ENCODE results near the gene EFCAB5. TPM values are rescaled to one million over a fixed set of nuclear protein-coding genes. Genes with fewer than 3 reads are reported as not detected.

EFCAB5 gene
- total and polyA plus RNA-seq, 3 donors from 2014 or later: 11.7 to 23.0 (median 15.1) TPM

DNA sequence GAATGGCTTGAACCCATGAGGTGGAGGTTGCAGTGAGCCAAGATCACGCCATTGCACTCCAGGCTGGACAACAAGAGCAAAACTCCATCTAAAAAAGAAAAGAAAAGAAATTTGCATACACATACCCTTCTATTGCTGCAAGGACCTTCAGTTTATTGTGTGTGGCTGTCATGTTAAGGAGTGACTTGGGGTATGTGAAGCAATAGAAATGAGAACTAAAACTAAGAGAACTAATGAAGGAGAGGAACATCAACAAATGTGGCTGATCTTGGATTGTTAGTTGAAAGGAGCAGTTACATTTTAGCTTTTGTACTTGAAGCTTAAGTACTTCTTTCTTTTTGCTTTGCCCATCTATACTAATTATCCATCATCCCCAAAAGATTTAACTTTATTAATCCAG, 162.5 kb downstream of the EFCAB5 start:
- intact Hi-C loops (cut with DNase I; ENCODE audit: low total_unique reads): no loop called here
- DNase-seq: no peak
- 64 to 78% methylated on average over 1 of the region's 1 CpG for WGBS, 2 donors
- TF ChIP-seq POLR2A (IDR thresholded peaks at IDR 0.05) (no peak), CTCF (IDR thresholded peaks at IDR 0.05) (no peak)
- H3K27me3 ChIP-seq: no peaks in the 10 kb centered on the region
- no peak overlapping the region for H3K4me3 ChIP-seq
- no peaks in the 10 kb centered on the region for H3K9me3 ChIP-seq
- H3K27ac ChIP-seq: no peak overlapping the region
- no peaks in the 10 kb centered on the region for H3K36me3 ChIP-seq (ENCODE audit: low read depth, missing control alignments)
- no peaks in the 10 kb centered on the region for H3K4me1 ChIP-seq

DNA sequence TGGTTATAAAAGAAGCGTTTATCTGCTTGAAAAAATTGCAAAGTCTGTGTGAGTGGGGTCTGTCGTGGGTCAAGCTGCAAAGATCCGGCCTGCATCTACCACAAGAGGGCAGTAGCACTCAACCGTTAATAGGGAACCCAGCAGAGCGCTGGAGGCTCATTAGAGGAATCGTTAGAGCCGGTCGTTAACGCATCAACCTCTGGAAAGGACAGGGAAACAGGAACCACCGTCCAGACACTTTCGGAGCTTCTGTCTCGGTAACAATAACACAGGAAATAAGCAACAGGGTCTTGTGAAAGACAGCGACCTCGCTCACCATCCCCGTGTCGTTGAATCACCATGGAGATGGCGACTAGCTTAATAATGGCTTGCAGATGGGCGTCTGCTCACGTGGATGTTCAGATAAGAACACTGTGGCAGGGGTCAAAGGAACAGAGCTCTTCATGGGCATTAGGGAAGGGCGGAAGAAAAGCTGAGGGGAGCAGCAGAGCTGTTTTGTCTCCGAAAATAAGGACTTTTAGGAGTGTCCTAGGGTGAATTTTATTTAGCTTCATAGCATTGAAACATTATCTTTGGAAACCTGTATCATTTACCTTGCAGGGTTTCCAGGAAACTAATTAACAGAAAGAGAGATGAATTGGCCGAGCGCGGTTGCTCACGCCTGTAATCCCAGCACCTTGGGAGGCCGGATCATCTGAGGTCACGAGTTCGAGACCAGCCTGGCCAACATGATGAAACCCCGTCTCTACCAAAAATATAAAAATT, 163.3 kb downstream of the EFCAB5 start:
- intact Hi-C loops (cut with DNase I; ENCODE audit: low total_unique reads): no loop called here
- 18 to 20% methylated on average over 29 of the region's 29 CpGs for WGBS, 2 donors
- Histone ChIP-seq H3K4me3 (peak overlapping the region; percentile 22 to 56), H3K36me3 (ENCODE audit: low read depth, missing control alignments) (no peaks in the 10 kb centered on the region), H3K27me3 (no peaks in the 10 kb centered on the region), H3K4me1 (no peaks in the 10 kb centered on the region), H3K9me3 (no peaks in the 10 kb centered on the region), H3K27ac (peak overlapping the region; percentile 57 to 77)
- peak; percentile 93 for DNase-seq
- peak; percentile 72 to 88 (median 79) for TF ChIP-seq CTCF (IDR thresholded peaks at IDR 0.05)
- no peak for TF ChIP-seq POLR2A (IDR thresholded peaks at IDR 0.05)

DNA sequence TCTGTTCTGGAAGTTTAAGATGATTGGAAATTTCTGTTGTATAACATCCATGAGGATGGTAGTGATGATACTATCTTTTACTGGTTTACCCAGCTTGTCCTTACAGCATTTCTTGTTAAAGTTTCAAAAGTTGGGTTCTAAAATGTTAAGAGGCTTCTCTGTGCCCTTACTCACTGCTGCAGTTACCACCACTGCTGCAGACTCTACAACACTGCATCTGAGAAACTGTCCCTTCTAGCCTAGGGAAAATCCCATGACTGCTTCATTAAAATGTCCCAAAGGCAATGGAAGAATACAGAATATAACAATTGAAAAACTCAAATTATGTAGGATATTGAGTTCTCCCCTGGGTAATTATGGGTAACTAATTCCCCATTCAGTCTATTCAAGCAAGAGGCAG, 171.4 kb downstream of the EFCAB5 start:
- Histone ChIP-seq H3K36me3 (ENCODE audit: low read depth, missing control alignments) (no peaks in the 10 kb centered on the region), H3K4me1 (peaks cover 3% of the 10 kb centered on the region), H3K27me3 (no peaks in the 10 kb centered on the region), H3K27ac (no peak overlapping the region), H3K4me3 (no peak overlapping the region), H3K9me3 (no peaks in the 10 kb centered on the region)
- no peak for DNase-seq
- intact Hi-C loops (cut with DNase I; ENCODE audit: low total_unique reads): no loop called here
- TF ChIP-seq CTCF (IDR thresholded peaks at IDR 0.05): no peak
- TF ChIP-seq POLR2A (IDR thresholded peaks at IDR 0.05): no peak

GRCh38 chr17:30113213-30113612, 171.8 kb downstream of the EFCAB5 start:
- H3K27me3 ChIP-seq: no peaks in the 10 kb centered on the region
- peaks cover 8% of the 10 kb centered on the region for H3K4me1 ChIP-seq
- H3K36me3 ChIP-seq (ENCODE audit: low read depth, missing control alignments): no peaks in the 10 kb centered on the region
- no peak overlapping the region for H3K27ac ChIP-seq
- intact Hi-C loops (cut with DNase I; ENCODE audit: low total_unique reads): no loop called here
- no peak overlapping the region for H3K4me3 ChIP-seq
- DNase-seq: no peak
- TF ChIP-seq CTCF (IDR thresholded peaks at IDR 0.05) (no peak), POLR2A (IDR thresholded peaks at IDR 0.05) (no peak)
- H3K9me3 ChIP-seq: no peaks in the 10 kb centered on the region

- 6 to 7% methylated on average over 9 to 10 of the region's 10 CpGs for WGBS, 2 donors
- peak overlapping the region; percentile 96 to 98 for H3K27ac ChIP-seq
- H3K27me3 ChIP-seq: no peaks in the 10 kb centered on the region
- no peaks in the 10 kb centered on the region for H3K9me3 ChIP-seq
- DNase-seq: no peak
- H3K4me3 ChIP-seq: peak overlapping the region; percentile 70 to 87
- H3K36me3 ChIP-seq (ENCODE audit: low read depth, missing control alignments): no peaks in the 10 kb centered on the region
- intact Hi-C loops (cut with DNase I; ENCODE audit: low total_unique reads): no loop called here
- peaks cover 11% of the 10 kb centered on the region for H3K4me1 ChIP-seq
- TF ChIP-seq POLR2A (IDR thresholded peaks at IDR 0.05) (no peak), CTCF (IDR thresholded peaks at IDR 0.05) (peak in 1 of 3 experiments; percentile 6)
Measured at GRCh38 chr17:30116345-30116660, 174.9 kb downstream of the EFCAB5 start.

Data from testis (tissue), 3 donors.